AML-193 (cell line): ENCODE measurements around the gene UEVLD.
A peak's percentile ranks its signal among the peaks of the same experiment; 100 is the strongest.
"Not testable (repeated sequence)": the region's sequence is repeated elsewhere in the genome, so short reads cannot be mapped to it uniquely, and the experiment has no call there.

Experiments used
- DNase-seq, 2 experiments: peaks; one replicate each; lab custom pipeline; 2025; lab: John Stamatoyannopoulos, UW

The UEVLD gene

GRCh38 chr11:18588297-18589252, at the start of gene UEVLD:
TSS of gene UEVLD (minus strand) at chr11:18588734. CDS start at chr11:18588654, 80 bp downstream.
- no peak for DNase-seq

GRCh38 chr11:18634140-18635032, 45.9 kb upstream of the UEVLD start, which contains the start of gene SPTY2D1:
TSS of gene SPTY2D1 (minus strand) at chr11:18634342. CDS start at chr11:18634257, 85 bp downstream.
- peak; percentile 96 to 97 for DNase-seq

GRCh38 chr11:18633256-18634139, 45.0 kb upstream of the UEVLD start:
- peak in 1 of 2 experiments; percentile 3 for DNase-seq

- no peak for DNase-seq
These were observed 44.3 kb upstream of the UEVLD start for GRCh38 chr11:18632841-18633240.

- no peak for DNase-seq
These were observed 35.6 kb upstream of the UEVLD start for GRCh38 chr11:18624161-18624560.

GRCh38 chr11:18623707-18624106, 35.2 kb upstream of the UEVLD start:
- no peak for DNase-seq

- DNase-seq = no peak
These were observed 29.9 kb upstream of the UEVLD start for GRCh38 chr11:18618342-18619025.

GRCh38 chr11:18617688-18618341, 29.3 kb upstream of the UEVLD start:
- DNase-seq = peak; percentile 55 to 57

- peak; percentile 56 to 59 for DNase-seq
These were observed 27.3 kb upstream of the UEVLD start for GRCh38 chr11:18615628-18616392.

GRCh38 chr11:18614667-18615066, 26.1 kb upstream of the UEVLD start:
- no peak for DNase-seq

- DNase-seq = no peak
These were observed 23.9 kb upstream of the UEVLD start for GRCh38 chr11:18612394-18612793.

- DNase-seq = no peak
These were observed 22.7 kb upstream of the UEVLD start for GRCh38 chr11:18611196-18611595.

GRCh38 chr11:18608376-18608775, 19.8 kb upstream of the UEVLD start:
- DNase-seq = no peak

- no peak for DNase-seq
These were observed 12.5 kb upstream of the UEVLD start for GRCh38 chr11:18600915-18601569.

- no peak for DNase-seq
These were observed 11.3 kb upstream of the UEVLD start, which contains the start of gene MISFA for GRCh38 chr11:18599739-18600230. TSS of gene MISFA (plus strand) at chr11:18599789. CDS start at chr11:18599929, 140 bp downstream.

GRCh38 chr11:18594999-18595749, 6.6 kb upstream of the UEVLD start:
- DNase-seq = no peak

- DNase-seq = not testable (repeated sequence)
These were observed 5.6 kb upstream of the UEVLD start for GRCh38 chr11:18594088-18594487.

- DNase-seq = no peak
These were observed 2.0 kb upstream of the UEVLD start for GRCh38 chr11:18590571-18590970.
